HG03139 (cell line): ENCODE results near the gene RNASEH1.
A peak's percentile ranks its signal among the peaks of the same experiment; 100 is the strongest.
"Not testable (repeated sequence)": the region's sequence is repeated elsewhere in the genome, so short reads cannot be mapped to it uniquely, and the experiment has no call there.

Experiments used
- ATAC-seq: cut with Tn5 transposase; IDR thresholded peaks from one replicate; pipeline ENCODE4 v1.9.1; 2021; ENCODE audit not compliant: unreplicated experiment

Gene RNASEH1

GRCh38 chr2:3594493-3595281 is 36.6 kb upstream of the RNASEH1 start, which contains the start of gene COLEC11:
COLEC11 (plus strand) TSS chr2:3595112; CDS start chr2:3604341, 9,229 bp downstream.
- no peak for ATAC-seq

- ATAC-seq = no peak
Observed at GRCh38 chr2:3589086-3589485, 31.0 kb upstream of the RNASEH1 start.

DNA sequence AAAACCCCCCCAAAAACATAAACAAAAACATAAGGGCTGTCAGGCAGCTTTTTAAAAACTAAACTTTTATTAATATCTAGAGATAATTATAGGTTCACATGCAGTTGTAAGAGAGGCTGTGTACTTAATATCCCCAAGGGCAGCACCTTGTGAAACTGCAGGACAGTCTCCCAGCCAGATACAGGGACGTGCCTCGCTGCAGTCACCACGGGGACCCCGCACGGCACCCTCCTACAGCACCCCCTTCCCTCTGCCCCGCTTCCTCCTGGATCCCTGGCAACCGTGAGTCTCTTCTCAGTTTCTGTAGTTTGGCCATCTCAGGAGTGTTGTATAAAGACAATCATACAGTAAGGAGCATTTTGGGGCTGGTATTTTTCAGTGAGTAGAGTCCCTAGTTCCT is 30.0 kb upstream of the RNASEH1 start:
- no peak for ATAC-seq

GRCh38 chr2:3587432-3587831 is 29.3 kb upstream of the RNASEH1 start:
- no peak for ATAC-seq

DNA sequence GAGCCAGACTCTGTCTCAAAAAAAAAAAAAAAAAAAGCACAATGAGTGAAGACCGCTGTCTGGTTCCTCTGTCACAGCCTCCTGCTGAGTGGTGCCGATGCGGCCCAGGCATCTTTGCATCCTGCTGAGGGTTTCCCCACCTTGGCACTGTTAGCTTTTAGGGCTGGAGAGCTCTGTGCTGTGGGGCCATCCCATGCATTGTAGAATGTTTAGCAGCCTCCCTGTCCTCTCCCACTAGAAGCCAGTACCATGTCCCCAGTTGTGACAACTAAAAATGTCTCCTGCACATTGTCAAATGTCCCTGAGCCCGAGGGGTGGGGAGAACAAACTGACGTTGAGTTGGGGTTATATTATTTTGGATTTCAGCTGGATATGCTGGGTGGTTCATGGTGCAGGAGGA is 28.9 kb upstream of the RNASEH1 start:
- ATAC-seq = no peak

DNA sequence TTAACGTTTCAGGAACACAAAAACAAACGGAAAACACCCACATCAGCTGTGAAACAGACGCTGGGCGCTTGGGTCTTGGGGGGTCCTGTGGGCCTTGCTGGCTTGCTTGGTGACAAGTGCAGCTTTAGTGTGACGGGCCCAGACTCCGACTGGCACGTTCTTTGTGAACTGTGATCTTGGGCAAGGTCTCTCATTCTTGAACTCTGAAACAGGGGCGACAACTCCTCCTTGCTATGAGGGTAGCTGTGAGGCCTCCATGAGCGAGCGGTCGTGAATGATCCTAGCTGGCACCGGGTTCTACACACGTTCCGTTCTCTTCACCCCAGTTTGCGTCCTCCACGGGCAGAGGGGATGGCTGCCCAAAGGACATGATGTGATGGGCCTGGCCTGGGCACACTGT is 28.1 kb upstream of the RNASEH1 start:
- no peak for ATAC-seq

DNA sequence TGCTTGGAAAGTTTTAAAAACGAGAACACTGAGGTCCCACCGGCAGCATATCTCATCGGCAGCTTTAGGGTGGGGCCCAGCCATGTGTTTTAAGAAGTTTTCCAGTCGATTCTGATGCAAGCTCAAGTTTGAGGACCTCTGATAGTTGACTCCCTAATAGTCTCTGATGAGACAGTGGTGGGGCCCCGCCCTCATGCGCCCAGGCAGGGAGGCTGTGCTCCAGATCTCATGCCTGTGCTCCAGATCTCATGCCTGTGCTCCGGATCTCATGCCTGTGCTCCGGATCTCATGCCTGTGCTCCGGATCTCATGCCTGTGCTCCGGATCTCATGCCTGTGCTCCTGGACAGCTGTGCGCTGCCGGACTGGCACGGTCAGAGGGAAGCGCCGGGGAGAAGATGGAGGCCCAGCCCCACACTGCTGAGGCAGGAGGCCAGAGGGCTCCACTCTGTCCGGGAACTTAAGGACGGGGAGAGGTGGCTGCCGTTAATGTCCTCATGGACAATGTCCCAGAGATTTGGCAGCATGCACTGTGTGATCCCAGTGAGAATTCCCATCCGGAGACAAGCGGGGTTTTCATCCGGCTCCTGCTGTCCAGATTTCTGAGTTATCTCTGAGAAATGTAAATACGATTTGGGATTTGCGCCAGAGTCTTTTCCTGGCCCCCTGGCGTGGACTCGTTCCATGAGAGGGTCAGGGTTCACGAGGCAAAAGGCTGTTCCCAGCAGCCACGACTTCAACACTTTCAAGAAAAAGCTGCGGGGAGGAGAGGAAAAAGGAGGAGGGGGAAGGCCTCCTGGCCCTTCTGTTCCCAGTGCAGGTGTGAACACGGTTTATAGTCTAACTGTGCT is 27.4 kb upstream of the RNASEH1 start:
- no peak for ATAC-seq

GRCh38 chr2:3584608-3585260 is 26.6 kb upstream of the RNASEH1 start:
- no peak for ATAC-seq

- ATAC-seq = no peak
Observed at GRCh38 chr2:3584076-3584475, 25.9 kb upstream of the RNASEH1 start.

GRCh38 chr2:3581367-3582262 is 23.5 kb upstream of the RNASEH1 start:
- ATAC-seq = no peak

DNA sequence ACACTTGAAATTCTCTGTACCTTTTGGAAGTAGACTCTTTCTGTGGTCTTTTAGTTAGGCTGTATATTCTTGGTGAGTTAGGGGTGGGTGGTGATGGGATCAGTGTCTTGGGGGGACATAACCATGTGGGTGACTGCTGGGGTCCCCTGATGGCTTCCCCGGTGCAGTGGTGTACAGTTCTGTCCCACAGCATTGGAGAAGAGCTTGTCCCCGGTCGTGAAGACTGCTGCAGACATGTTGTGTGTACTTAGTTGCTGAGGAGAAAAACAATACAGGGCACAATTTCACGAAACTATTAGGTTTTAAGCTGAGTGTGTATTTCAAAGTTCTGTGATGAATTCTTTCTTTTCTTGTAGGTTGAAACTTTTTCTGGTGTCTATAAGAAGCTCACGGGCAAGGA is 22.3 kb upstream of the RNASEH1 start:
- ATAC-seq = no peak

DNA sequence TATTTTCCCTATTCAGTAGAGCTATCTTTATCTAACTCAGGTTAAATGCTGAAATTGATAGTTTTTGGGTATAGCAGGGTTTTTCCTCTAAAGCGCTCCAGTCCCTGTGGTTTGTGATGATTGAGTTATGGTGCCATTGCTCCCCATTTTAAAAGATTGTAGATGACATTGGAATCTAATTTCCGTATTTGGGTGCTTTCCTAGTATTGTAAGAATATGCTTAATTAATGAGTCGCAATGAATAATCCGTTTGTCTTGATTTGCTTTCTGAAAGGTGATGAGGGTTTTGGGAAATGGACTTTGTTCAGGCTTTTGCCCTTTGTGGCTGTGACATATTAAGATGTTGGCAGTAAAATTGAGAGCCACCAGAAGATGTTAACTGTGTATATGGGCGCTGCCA is 20.9 kb upstream of the RNASEH1 start:
- ATAC-seq = no peak

- not testable (repeated sequence) for ATAC-seq
Observed at GRCh38 chr2:3576263-3576630, 18.1 kb upstream of the RNASEH1 start.

DNA sequence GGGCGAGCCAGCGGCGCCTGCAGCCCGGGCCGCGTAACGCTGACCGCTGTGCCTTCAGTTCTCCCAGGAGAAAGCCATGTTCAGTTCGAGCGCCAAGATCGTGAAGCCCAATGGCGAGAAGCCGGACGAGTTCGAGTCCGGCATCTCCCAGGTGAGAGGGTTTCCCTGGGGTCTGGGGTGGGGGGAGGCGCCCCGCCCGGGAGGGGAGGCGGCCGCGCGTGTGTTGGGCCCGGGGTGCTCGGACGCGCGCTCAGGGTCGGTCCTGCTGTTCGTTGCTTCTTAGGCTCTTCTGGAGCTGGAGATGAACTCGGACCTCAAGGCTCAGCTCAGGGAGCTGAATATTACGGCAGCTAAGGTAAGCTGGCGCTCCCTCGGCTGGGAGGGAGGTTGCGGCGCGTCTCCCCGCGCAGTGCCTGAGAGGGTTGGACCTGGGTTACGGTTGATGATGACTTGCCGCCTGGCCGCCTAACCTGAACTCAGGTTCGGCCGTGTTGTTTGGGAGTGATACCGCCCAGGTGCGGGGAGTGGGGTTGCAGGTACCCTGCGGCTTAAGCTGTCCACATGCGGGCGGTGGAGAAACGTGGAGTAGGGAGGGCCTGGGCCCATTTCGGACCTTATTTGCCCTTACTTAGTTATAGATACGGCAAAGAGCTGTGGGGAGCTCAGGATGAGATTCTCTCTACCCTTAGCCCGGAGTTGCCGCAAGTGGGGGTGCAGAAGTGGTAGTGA is 17.6 kb upstream of the RNASEH1 start:
- peak; percentile 18 for ATAC-seq

- ATAC-seq = no peak
Observed at GRCh38 chr2:3574155-3574554, 16.0 kb upstream of the RNASEH1 start.

GRCh38 chr2:3572620-3573019 is 14.5 kb upstream of the RNASEH1 start:
- no peak for ATAC-seq

DNA sequence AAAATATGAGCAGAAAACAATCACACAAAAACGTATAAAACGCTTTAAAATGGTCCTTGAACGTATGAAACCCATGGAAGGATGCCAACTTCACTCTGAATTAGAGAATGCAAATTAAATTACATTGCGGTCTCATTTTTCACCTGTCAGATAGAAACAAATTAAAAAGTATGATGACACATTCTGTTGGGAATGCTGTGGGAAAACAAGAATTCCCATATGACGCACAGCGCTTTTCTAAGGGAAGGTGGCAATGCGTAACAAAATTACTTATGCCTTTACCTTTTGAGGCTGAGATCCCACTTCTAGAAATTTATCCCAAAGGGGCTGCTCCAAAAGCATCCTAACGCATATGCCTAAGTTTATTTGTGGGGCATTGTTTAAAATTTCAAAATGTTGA is 13.2 kb upstream of the RNASEH1 start:
- no peak for ATAC-seq

GRCh38 chr2:3569656-3570055 is 11.5 kb upstream of the RNASEH1 start:
- ATAC-seq = not testable (repeated sequence)

DNA sequence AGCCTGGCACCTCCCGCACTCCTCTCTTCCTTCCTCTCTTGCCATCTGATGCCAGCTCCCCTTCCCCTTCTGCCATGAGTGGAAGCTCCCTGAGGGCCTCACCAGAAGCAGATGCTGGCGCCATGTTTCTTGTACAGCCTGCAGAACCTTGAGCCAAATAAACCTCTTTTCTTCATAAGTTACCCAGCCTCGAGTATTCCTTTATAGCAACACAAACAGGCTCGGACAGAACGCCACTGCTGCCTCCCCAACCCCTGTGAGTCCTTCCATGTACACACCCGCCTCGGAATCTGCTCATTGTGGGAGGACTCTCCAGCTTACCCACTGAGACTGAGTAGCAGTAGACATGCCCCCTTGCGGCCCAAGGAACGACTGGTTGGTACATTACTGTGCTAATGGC is 8.7 kb upstream of the RNASEH1 start:
- no peak for ATAC-seq

DNA sequence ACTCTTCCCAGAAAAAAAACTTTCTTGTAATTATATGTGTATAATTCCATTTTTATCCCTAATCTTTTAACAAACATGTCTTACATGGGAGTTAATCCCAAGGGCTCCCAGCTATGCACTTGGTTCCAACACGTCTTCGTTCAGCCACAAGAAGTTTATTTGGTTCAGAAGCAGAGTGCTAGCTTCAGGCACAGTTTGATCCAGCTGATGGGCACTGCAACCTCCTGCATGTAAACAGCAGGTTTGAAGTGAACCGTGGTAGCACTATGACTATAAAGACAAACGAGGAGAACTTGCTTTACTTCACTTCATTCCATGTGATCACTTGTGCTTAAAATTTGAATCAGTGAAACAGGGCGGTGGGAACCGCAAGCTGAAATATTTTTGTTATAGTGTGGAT is 7.0 kb upstream of the RNASEH1 start:
- no peak for ATAC-seq
